GM23248 (cell line): ENCODE results near the gene DLG1. TPM values are rescaled to one million over a fixed set of nuclear protein-coding genes. Genes with fewer than 3 reads are reported as not detected.
A peak's percentile ranks its signal among the peaks of the same experiment; 100 is the strongest.

Experiments
- DNase-seq: peaks from one replicate; pipeline ENCODE4 v3.0.0-alpha.2; 2015
- H2AFZ ChIP-seq: fragments of 200-600 bp; sonication (generic); 2 replicates; pipeline ENCODE4 v1.6.1; 2016; ENCODE audit warnings: antibody characterized with exemption
- H3F3A ChIP-seq: fragments of 200-600 bp; sonication (generic); 2 replicates; pipeline ENCODE4 v1.6.1; 2016; ENCODE audit warnings: mild to moderate bottlenecking, antibody characterized with exemption, mixed run types; ENCODE audit not compliant: insufficient read depth
- H3K27ac ChIP-seq: fragments of 200-600 bp; sonication (generic); 2 replicates; pipeline ENCODE4 v1.5.1; 2016; ENCODE audit warnings: mild to moderate bottlenecking
- H3K27me3 ChIP-seq: fragments of 200-600 bp; sonication (generic); replicated peaks from 2 replicates; pipeline ENCODE4 v1.6.1; 2016; ENCODE audit warnings: mild to moderate bottlenecking; ENCODE audit not compliant: insufficient read depth
- H3K36me3 ChIP-seq: fragments of 200-600 bp; sonication (generic); 2 replicates; pipeline ENCODE4 v1.6.1; 2016; ENCODE audit warnings: low read depth, mild to moderate bottlenecking
- H3K4me1 ChIP-seq: fragments of 200-600 bp; sonication (generic); 2 replicates; pipeline ENCODE4 v1.6.1; 2016; ENCODE audit warnings: mild to moderate bottlenecking; ENCODE audit not compliant: insufficient read depth
- H3K4me2 ChIP-seq: fragments of 200-600 bp; sonication (generic); one replicate; pipeline ENCODE4 v1.6.1; 2016; ENCODE audit warnings: mild to moderate bottlenecking; ENCODE audit not compliant: unreplicated experiment
- H3K4me3 ChIP-seq: fragments of 200-600 bp; sonication (generic); 2 replicates; pipeline ENCODE4 v1.5.1; 2016; ENCODE audit warnings: mild to moderate bottlenecking
- H3K79me2 ChIP-seq: fragments of 200-600 bp; sonication (generic); 2 replicates; pipeline ENCODE4 v1.6.1; 2016; ENCODE audit warnings: mild to moderate bottlenecking; ENCODE audit not compliant: insufficient read depth
- H3K9ac ChIP-seq: fragments of 200-600 bp; sonication (generic); 2 replicates; pipeline ENCODE4 v1.6.1; 2016; ENCODE audit warnings: mild to moderate bottlenecking
- H3K9me2 ChIP-seq: fragments of 200-600 bp; sonication (generic); 2 replicates; pipeline ENCODE4 v1.6.1; 2016; ENCODE audit warnings: mixed run types, mild to moderate bottlenecking, moderate library complexity; ENCODE audit not compliant: insufficient read depth
- H3K9me3 ChIP-seq: fragments of 200-600 bp; sonication (generic); one replicate; pipeline ENCODE4 v1.6.1; 2017; ENCODE audit warnings: low read depth
- H4K20me1 ChIP-seq: fragments of 200-600 bp; sonication (generic); 2 replicates; pipeline ENCODE4 v1.6.0; 2016; ENCODE audit not compliant: insufficient read depth
- EZH2 ChIP-seq: fragments of 200-600 bp; sonication (generic); IDR thresholded peaks from 2 replicates; pipeline ENCODE4 v1.6.1; 2018; ENCODE audit warnings: antibody characterized with exemption, mild to moderate bottlenecking; ENCODE audit not compliant: insufficient read depth, poor library complexity, severe bottlenecking
- EZH2phosphoT487 ChIP-seq: fragments of 200-600 bp; sonication (generic); IDR thresholded peaks from 2 replicates; pipeline ENCODE4 v1.6.1; 2018; ENCODE audit warnings: antibody characterized with exemption, moderate library complexity, mild to moderate bottlenecking, low read depth; ENCODE audit not compliant: insufficient read depth
- WGBS, 2 experiments: methylation state at CpG; one replicate each; pipeline ENCODE4 v1.1.6; 2015 to 2017; ENCODE audit warnings: low lambda C conversion rate in 2 of 2, low coverage in 1 of 2; ENCODE audit errors: missing lambda C conversion rate in 2 of 2; 5-methylcytosine and 5-hydroxymethylcytosine counted together
- in situ Hi-C: fragments of 300-500 bp; cut with MboI; formaldehyde crosslinking; loops from 2 replicates; pipeline ENCODE4 v1.15.0; 2020
- polyA plus RNA-seq: library from polyadenylated mRNA; unstranded; fragments of >200 nt; fragmentation: Nextera tagmentation; extraction: Ambion mirVana; gene quantifications from 2 replicates; pipeline ENCODE4 v1.2.1, GENCODE V29; 2016
- total RNA-seq: library from RNA; depleted of rRNA; stranded (reverse); fragments of >200 nt; shearing (Covaris generic); gene quantifications from 2 replicates; pipeline ENCODE4 v1.2.3, GENCODE V29; 2014; rRNA removed

The DLG1 gene
- total RNA-seq (45.9 and 63.0 TPM in 2 replicates), polyA plus RNA-seq (19.6 and 23.2 TPM in 2 replicates)

DNA sequence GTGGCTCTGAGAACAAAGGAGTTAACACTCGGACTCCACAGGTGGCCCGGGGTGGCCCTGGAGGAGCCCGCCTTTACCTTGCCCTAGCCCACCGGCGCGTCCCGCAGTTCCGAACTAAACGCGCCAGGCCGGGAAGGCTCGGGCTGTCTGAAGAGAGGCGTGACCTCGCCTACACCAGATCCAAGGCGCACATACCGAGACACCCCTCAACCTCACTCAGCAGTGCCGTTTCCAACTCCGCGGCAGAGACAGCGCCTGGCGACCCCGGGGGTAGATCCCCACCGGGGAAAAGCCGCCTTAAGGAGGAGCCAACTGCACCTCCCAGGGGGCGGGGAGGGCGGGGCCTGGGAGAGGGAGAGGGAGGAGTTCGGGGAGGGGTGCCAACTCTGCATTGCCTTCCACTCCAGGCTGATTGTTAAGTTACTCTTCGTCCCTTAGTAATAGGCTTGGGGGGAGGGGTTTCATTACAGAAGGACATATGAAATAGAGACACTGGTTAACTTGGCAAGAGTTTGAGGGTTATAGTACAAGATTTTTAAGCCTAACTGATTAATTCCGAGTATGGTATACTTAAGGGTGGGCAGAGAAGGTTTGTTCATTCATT, at the start of gene DLG1:
Gene DLG1, minus strand, starts transcription at position 272 of the 604 bp plus-strand sequence. CDS start 1,408 bp downstream, outside the sequence.
- H3K9me3 ChIP-seq, result no peaks in the 10 kb centered on the region
- no peaks in the 10 kb centered on the region for H3K27me3 ChIP-seq
- H3K4me3 ChIP-seq, result peak within 1 kb of the TSS; percentile 86
- 1% methylated on average over 21 to 28 of the region's 29 CpGs for WGBS, 2 experiments
- peaks cover 43% of the 10 kb centered on the region for H3K79me2 ChIP-seq
- no peak for TF ChIP-seq EZH2phosphoT487
- TF ChIP-seq EZH2, result no peak
- peak within 1 kb of the TSS; percentile 92 for H2AFZ ChIP-seq
- H3K27ac ChIP-seq, result peak within 1 kb of the TSS; percentile 30
- H3F3A ChIP-seq, result peaks cover 17% of the 10 kb centered on the region; the same call in 1 of the 2 replicates
- no peaks in the 10 kb centered on the region for H3K9me2 ChIP-seq
- no peaks in the 10 kb centered on the region for H4K20me1 ChIP-seq
- DNase-seq, result peak; percentile 92
- peaks cover 27% of the 10 kb centered on the region for H3K4me1 ChIP-seq
- in situ Hi-C loops, result no loop called here
- peak within 1 kb of the TSS; percentile 95 for H3K4me2 ChIP-seq
- H3K9ac ChIP-seq, result peak within 1 kb of the TSS; percentile 85
- H3K36me3 ChIP-seq, result peaks cover 13% of the 10 kb centered on the region

DNA sequence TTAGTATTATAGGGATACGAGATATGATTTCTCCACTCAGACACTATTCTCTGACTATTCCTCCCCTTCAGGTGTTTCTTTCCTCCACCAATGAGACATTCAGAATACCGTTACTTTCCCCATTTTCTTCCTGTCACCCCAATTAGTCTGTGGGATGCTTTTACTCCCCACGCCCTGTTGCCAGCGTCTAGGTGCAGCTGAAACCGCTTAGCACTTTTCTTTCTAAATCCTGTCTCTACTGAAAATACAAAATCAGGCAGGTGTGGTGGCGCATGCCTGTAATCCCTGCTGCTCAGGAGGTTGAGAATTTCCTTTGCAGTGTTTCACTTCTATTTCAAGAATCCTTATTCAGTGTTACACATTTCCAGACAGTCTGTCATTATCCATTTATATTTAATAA, 49.6 kb upstream of the DLG1 start:
- Histone ChIP-seq H3K4me3 (no peak overlapping the region), H2AFZ (no peak overlapping the region), H3K27ac (no peak overlapping the region), H3K9ac (no peak overlapping the region), H3K4me1 (peaks cover 11% of the 10 kb centered on the region), H3K27me3 (no peaks in the 10 kb centered on the region), H4K20me1 (no peaks in the 10 kb centered on the region), H3K9me3 (no peaks in the 10 kb centered on the region), H3K36me3 (no peaks in the 10 kb centered on the region), H3K4me2 (no peak overlapping the region), H3K79me2 (no peaks in the 10 kb centered on the region), H3K9me2 (no peaks in the 10 kb centered on the region), H3F3A (peaks cover 5% of the 10 kb centered on the region)
- no peak for TF ChIP-seq EZH2
- TF ChIP-seq EZH2phosphoT487, result no peak
- in situ Hi-C loops, result no loop called here
- 83 to 87% methylated on average over 6 of the region's 6 CpGs for WGBS, 2 experiments
- no peak for DNase-seq

DNA sequence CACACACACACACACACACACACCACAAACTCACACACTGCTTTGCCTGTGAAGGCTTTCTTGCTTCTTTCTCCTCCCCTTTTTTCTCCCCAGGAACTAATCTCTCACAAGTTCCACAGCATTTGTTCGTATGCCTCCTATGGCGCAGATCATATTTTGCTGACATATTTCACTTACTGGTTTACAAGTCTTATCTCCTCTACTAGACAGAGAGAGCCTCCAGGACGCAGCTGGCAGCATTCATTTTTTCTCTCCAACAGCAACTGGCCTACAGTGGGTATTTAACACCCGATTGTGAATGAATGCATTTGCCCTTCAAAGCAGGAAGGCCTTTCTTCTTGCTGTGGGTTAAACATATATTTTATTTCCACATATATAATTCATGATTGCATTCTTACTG, 47.0 kb upstream of the DLG1 start:
- no peak overlapping the region for H3K4me2 ChIP-seq
- H3K79me2 ChIP-seq, result no peaks in the 10 kb centered on the region
- no peaks in the 10 kb centered on the region for H3F3A ChIP-seq
- no peaks in the 10 kb centered on the region for H3K9me2 ChIP-seq
- no peak overlapping the region for H3K27ac ChIP-seq
- WGBS, 2 experiments, result 86 to 87% methylated on average over 4 of the region's 4 CpGs
- no peaks in the 10 kb centered on the region for H3K27me3 ChIP-seq
- no peaks in the 10 kb centered on the region for H3K4me1 ChIP-seq
- H4K20me1 ChIP-seq, result no peaks in the 10 kb centered on the region
- in situ Hi-C loops, result no loop called here
- no peak overlapping the region for H3K4me3 ChIP-seq
- TF ChIP-seq EZH2phosphoT487, result no peak
- TF ChIP-seq EZH2, result no peak
- H3K9me3 ChIP-seq, result no peaks in the 10 kb centered on the region
- no peak overlapping the region for H2AFZ ChIP-seq
- no peak for DNase-seq
- no peak overlapping the region for H3K9ac ChIP-seq
- no peaks in the 10 kb centered on the region for H3K36me3 ChIP-seq

- TF ChIP-seq EZH2phosphoT487, result no peak
- TF ChIP-seq EZH2, result no peak
- H4K20me1 ChIP-seq, result no peaks in the 10 kb centered on the region
- H3K36me3 ChIP-seq, result no peaks in the 10 kb centered on the region
- no peaks in the 10 kb centered on the region for H3K9me3 ChIP-seq
- in situ Hi-C loops, result no loop called here
- H3K79me2 ChIP-seq, result no peaks in the 10 kb centered on the region
- no peak overlapping the region for H3K27ac ChIP-seq
- H3K4me3 ChIP-seq, result no peak overlapping the region
- 75 to 76% methylated on average over 11 of the region's 11 CpGs for WGBS, 2 experiments
- no peaks in the 10 kb centered on the region for H3K27me3 ChIP-seq
- no peak overlapping the region for H2AFZ ChIP-seq
- H3K4me2 ChIP-seq, result no peak overlapping the region
- H3K9ac ChIP-seq, result no peak overlapping the region
- peaks cover 6% of the 10 kb centered on the region for H3K4me1 ChIP-seq
- no peaks in the 10 kb centered on the region for H3K9me2 ChIP-seq
- no peak for DNase-seq
- no peaks in the 10 kb centered on the region for H3F3A ChIP-seq
These were observed 46.3 kb upstream of the DLG1 start for GRCh38 chr3:197344582-197345318.
